ENCODE results near the gene SAXO1.
"Not testable (repeated sequence)": the region's sequence is repeated elsewhere in the genome, so short reads cannot be mapped to it uniquely, and the experiment has no call there.

The SAXO1 gene

GRCh38 chr9:18941060-18941740 is 91.8 kb downstream of the SAXO1 start:
- H3K27ac ChIP-seq = no peak overlapping the region
- no peaks in the 10 kb centered on the region for H3K4me1 ChIP-seq (ENCODE audit: control insufficient read depth in 1 of 2, insufficient read depth in 1 of 2, low read depth in 1 of 2, low read length in 1 of 2)
- H3K4me3 ChIP-seq (ENCODE audit: low read depth in 1 of 2, low read length in 1 of 2) = no peak overlapping the region
- H3K36me3 ChIP-seq = no peaks in the 10 kb centered on the region
- no peaks in the 10 kb centered on the region for H3K27me3 ChIP-seq
- TF ChIP-seq CTCF (IDR thresholded peaks at IDR 0.05) = no peak
- H3K9me3 ChIP-seq = no peaks in the 10 kb centered on the region

- H3K27me3 ChIP-seq = no peaks in the 10 kb centered on the region
- H3K4me3 ChIP-seq (ENCODE audit: low read depth in 1 of 2, low read length in 1 of 2) = no peak overlapping the region
- no peak for TF ChIP-seq CTCF (IDR thresholded peaks at IDR 0.05)
- no peaks in the 10 kb centered on the region for H3K36me3 ChIP-seq
- no peak overlapping the region for H3K27ac ChIP-seq
- no peaks in the 10 kb centered on the region for H3K9me3 ChIP-seq
- no peaks in the 10 kb centered on the region for H3K4me1 ChIP-seq (ENCODE audit: control insufficient read depth in 1 of 2, insufficient read depth in 1 of 2, low read depth in 1 of 2, low read length in 1 of 2)
Measured at GRCh38 chr9:18939943-18940342, 93.1 kb downstream of the SAXO1 start.

- no peaks in the 10 kb centered on the region for H3K9me3 ChIP-seq
Measured at GRCh38 chr9:18936094-18936871, 96.7 kb downstream of the SAXO1 start.

GRCh38 chr9:18935541-18935940 is 97.5 kb downstream of the SAXO1 start:
- Histone ChIP-seq H3K36me3 (no peaks in the 10 kb centered on the region), H3K4me1 (ENCODE audit: control insufficient read depth in 1 of 2, insufficient read depth in 1 of 2, low read depth in 1 of 2, low read length in 1 of 2) (no peaks in the 10 kb centered on the region), H3K9me3 (no peaks in the 10 kb centered on the region), H3K27me3 (no peaks in the 10 kb centered on the region), H3K27ac (no peak overlapping the region), H3K4me3 (ENCODE audit: low read depth in 1 of 2, low read length in 1 of 2) (no peak overlapping the region)
- no peak for TF ChIP-seq CTCF (IDR thresholded peaks at IDR 0.05)

More at GRCh38 chr9:18936094-18936871, 96.7 kb downstream of the SAXO1 start:
- H3K36me3 ChIP-seq = no peaks in the 10 kb centered on the region
- no peaks in the 10 kb centered on the region for H3K4me1 ChIP-seq (ENCODE audit: control insufficient read depth in 1 of 2, insufficient read depth in 1 of 2, low read depth in 1 of 2, low read length in 1 of 2)
- no peaks in the 10 kb centered on the region for H3K27me3 ChIP-seq
- no peak for TF ChIP-seq CTCF (IDR thresholded peaks at IDR 0.05)
- H3K4me3 ChIP-seq (ENCODE audit: low read depth in 1 of 2, low read length in 1 of 2) = no peak overlapping the region
- H3K27ac ChIP-seq = no peak overlapping the region

- not testable (repeated sequence) for H3K4me1 ChIP-seq (ENCODE audit: control insufficient read depth in 1 of 2, insufficient read depth in 1 of 2, low read depth in 1 of 2, low read length in 1 of 2); H3K27ac ChIP-seq; H3K9me3 ChIP-seq; H3K36me3 ChIP-seq; H3K4me3 ChIP-seq (ENCODE audit: low read depth in 1 of 2, low read length in 1 of 2); H3K27me3 ChIP-seq
Measured at GRCh38 chr9:18930611-18931010, 102.4 kb downstream of the SAXO1 start.

- H3K36me3 ChIP-seq = no peaks in the 10 kb centered on the region
- no peaks in the 10 kb centered on the region for H3K4me1 ChIP-seq (ENCODE audit: control insufficient read depth in 1 of 2, insufficient read depth in 1 of 2, low read depth in 1 of 2, low read length in 1 of 2)
- H3K27ac ChIP-seq = no peak overlapping the region
- no peak for TF ChIP-seq CTCF (IDR thresholded peaks at IDR 0.05)
- H3K4me3 ChIP-seq (ENCODE audit: low read depth in 1 of 2, low read length in 1 of 2) = no peak overlapping the region
- no peaks in the 10 kb centered on the region for H3K9me3 ChIP-seq
- H3K27me3 ChIP-seq = no peaks in the 10 kb centered on the region
Measured at GRCh38 chr9:18928711-18929110, 104.3 kb downstream of the SAXO1 start.
